ENCODE measurements around the gene KCNQ5.
"Not testable (repeated sequence)": the region's sequence is repeated elsewhere in the genome, so short reads cannot be mapped to it uniquely, and the experiment has no call there.

The KCNQ5 gene

GRCh38 chr6:73225396-73225795 is 603.5 kb downstream of the KCNQ5 start, which contains the start of gene KHDC1L:
TSS of gene KHDC1L (minus strand) at chr6:73225496. CDS start at chr6:73225408, 88 bp downstream.
- no peak for DNase-seq (ENCODE audit: low read depth)
- no peak for TF ChIP-seq CTCF (IDR thresholded peaks at IDR 0.05; ENCODE audit: insufficient read depth, low read depth, low read length, missing control alignments)

GRCh38 chr6:73227606-73228255 is 605.9 kb downstream of the KCNQ5 start:
- no peak overlapping the region for H3K4me3 ChIP-seq (ENCODE audit: low read length)
- DNase-seq (ENCODE audit: low read depth) = peak; percentile 19
- no peak for TF ChIP-seq CTCF (IDR thresholded peaks at IDR 0.05; ENCODE audit: insufficient read depth, low read depth, low read length, missing control alignments)

More at GRCh38 chr6:73225396-73225795, 603.5 kb downstream of the KCNQ5 start, which contains the start of gene KHDC1L:
- H3K4me3 ChIP-seq (ENCODE audit: low read length) = no peak within 1 kb of the TSS

GRCh38 chr6:73231986-73232391 is 610.1 kb downstream of the KCNQ5 start:
- DNase-seq (ENCODE audit: low read depth) = peak; percentile 41
- no peak for TF ChIP-seq CTCF (IDR thresholded peaks at IDR 0.05; ENCODE audit: insufficient read depth, low read depth, low read length, missing control alignments)
- no peak overlapping the region for H3K4me3 ChIP-seq (ENCODE audit: low read length)

GRCh38 chr6:73233048-73233447 is 611.2 kb downstream of the KCNQ5 start:
- no peak for DNase-seq (ENCODE audit: low read depth)
- TF ChIP-seq CTCF (IDR thresholded peaks at IDR 0.05; ENCODE audit: insufficient read depth, low read depth, low read length, missing control alignments) = no peak
- no peak overlapping the region for H3K4me3 ChIP-seq (ENCODE audit: low read length)

GRCh38 chr6:73233971-73234370 is 612.1 kb downstream of the KCNQ5 start:
- H3K4me3 ChIP-seq (ENCODE audit: low read length); DNase-seq (ENCODE audit: low read depth): not testable (repeated sequence)

- TF ChIP-seq CTCF (IDR thresholded peaks at IDR 0.05; ENCODE audit: insufficient read depth, low read depth, low read length, missing control alignments) = no peak
- DNase-seq (ENCODE audit: low read depth) = peak; percentile 92
- H3K4me3 ChIP-seq (ENCODE audit: low read length) = no peak overlapping the region
Measured at GRCh38 chr6:73234733-73235132, 612.9 kb downstream of the KCNQ5 start.

GRCh38 chr6:73236144-73236750 is 614.4 kb downstream of the KCNQ5 start:
- TF ChIP-seq CTCF (IDR thresholded peaks at IDR 0.05; ENCODE audit: insufficient read depth, low read depth, low read length, missing control alignments) = no peak
- H3K4me3 ChIP-seq (ENCODE audit: low read length) = no peak overlapping the region
- DNase-seq (ENCODE audit: low read depth) = peak; percentile 93

Measured in epithelial cell of esophagus (primary cell).